WI38 (cell line): ENCODE data around the gene SLC44A3.

ENCODE experiments used
- H3K4me3 ChIP-seq: 2 replicates; pipeline ENCODE4 v1.5.1; 2011; ENCODE audit warnings: low read depth, mild to moderate bottlenecking, control low read depth, low read length
- CTCF ChIP-seq: IDR thresholded peaks from 2 replicates; pipeline ENCODE4 v1.5.1; 2012; ENCODE audit warnings: low read depth, mild to moderate bottlenecking, control low read depth, low read length

The SLC44A3 gene

GRCh38 chr1:94792473-94793295 lies 27.5 kb upstream of the SLC44A3 start:
- TF ChIP-seq CTCF: peak; percentile 23; the same call in 1 of the 2 replicates

GRCh38 chr1:94793296-94793656 lies 26.9 kb upstream of the SLC44A3 start:
- H3K4me3 ChIP-seq: peak overlapping the region; percentile 20; the same call in 1 of the 2 replicates
- TF ChIP-seq CTCF: no peak

More at GRCh38 chr1:94792473-94793295, 27.5 kb upstream of the SLC44A3 start:
- H3K4me3 ChIP-seq: peak overlapping the region; percentile 20

GRCh38 chr1:94795434-94795833 lies 24.7 kb upstream of the SLC44A3 start:
- no peak for TF ChIP-seq CTCF
- no peak overlapping the region for H3K4me3 ChIP-seq

- no peak overlapping the region for H3K4me3 ChIP-seq
- no peak for TF ChIP-seq CTCF
These were observed 23.9 kb upstream of the SLC44A3 start for GRCh38 chr1:94796266-94796665.

DNA sequence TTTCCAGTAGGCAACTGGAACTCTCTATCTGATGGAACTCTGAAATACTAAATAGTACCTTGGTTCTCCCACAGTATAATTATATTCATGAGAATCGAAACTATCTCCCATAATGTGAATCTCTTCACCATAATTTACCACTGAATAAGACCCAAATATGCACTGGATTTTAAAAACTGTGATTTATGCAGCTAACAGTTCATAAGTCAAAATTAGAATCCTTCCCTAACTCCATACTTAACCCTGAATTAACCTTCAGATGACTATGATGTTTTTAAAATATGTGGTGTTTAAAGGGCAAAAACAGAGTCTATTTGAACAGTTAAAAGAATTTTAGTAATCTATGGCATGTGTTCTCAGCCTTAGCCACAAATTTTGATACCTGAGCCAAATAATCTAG lies 22.9 kb upstream of the SLC44A3 start:
- H3K4me3 ChIP-seq: no peak overlapping the region
- TF ChIP-seq CTCF: no peak

- no peak overlapping the region for H3K4me3 ChIP-seq
- no peak for TF ChIP-seq CTCF
These were observed 22.1 kb upstream of the SLC44A3 start for GRCh38 chr1:94798054-94798453.

DNA sequence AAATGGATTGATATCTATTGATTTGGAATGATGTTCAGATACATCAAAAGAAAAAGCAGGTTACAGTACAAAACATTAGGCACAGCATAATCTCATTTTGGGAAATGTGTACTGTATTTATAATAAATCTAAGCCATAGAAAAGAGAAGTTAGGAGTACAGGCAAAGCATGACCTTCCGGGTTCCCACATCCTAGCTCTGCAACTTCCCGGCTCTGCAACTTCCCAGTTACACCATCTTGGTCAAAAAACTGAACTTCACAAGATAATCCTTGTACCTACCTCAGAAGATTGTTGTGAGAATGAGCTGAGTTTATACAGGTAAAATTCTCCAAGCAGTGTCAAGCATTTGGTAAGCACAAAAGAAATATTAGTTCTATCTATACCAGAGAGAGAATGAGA lies 21.7 kb upstream of the SLC44A3 start:
- TF ChIP-seq CTCF: no peak
- no peak overlapping the region for H3K4me3 ChIP-seq
